ENCODE data around the gene DIDO1. TPM values are rescaled to one million over a fixed set of nuclear protein-coding genes. Genes with fewer than 3 reads are reported as not detected.

Gene DIDO1
- total RNA-seq, 2 donors from 2014 or later: 34.7 to 37.5 TPM

DNA sequence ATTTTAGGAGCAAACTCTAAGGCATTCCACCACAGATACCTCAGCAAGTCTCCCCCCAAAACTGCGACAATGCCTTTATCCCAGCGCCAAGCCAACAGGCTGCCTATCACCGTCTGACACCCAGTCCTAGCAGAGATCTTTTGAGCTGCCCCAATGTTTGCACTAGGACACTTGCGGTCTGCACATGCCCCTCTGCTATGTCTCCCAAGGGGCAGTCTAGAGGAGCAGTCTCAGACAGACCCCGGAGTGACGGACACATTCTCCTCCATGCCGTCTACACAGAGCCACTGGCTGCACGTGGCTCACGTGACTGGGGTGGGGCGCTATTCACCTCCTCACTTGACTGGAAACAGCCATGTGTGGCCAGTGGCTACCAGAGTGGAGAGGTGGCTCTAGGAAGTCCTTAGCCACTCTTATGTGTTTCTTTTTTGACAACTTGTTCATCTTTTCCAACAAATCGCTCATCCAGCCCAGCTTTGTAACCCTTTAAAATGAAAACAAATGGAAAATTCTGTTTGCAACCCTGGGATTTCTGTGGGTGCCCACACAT lies 16.0 kb downstream of the DIDO1 start:
- Histone ChIP-seq H3K4me3 (no peak overlapping the region), H3K9me3 (no peaks in the 10 kb centered on the region), H3K36me3 (peaks cover 83% of the 10 kb centered on the region), H3K4me1 (peaks cover 0 to 38% of the 10 kb centered on the region in 2 donors), H3K27ac (no peak overlapping the region), H3K27me3 (no peaks in the 10 kb centered on the region)
- TF ChIP-seq, protein P1, sequence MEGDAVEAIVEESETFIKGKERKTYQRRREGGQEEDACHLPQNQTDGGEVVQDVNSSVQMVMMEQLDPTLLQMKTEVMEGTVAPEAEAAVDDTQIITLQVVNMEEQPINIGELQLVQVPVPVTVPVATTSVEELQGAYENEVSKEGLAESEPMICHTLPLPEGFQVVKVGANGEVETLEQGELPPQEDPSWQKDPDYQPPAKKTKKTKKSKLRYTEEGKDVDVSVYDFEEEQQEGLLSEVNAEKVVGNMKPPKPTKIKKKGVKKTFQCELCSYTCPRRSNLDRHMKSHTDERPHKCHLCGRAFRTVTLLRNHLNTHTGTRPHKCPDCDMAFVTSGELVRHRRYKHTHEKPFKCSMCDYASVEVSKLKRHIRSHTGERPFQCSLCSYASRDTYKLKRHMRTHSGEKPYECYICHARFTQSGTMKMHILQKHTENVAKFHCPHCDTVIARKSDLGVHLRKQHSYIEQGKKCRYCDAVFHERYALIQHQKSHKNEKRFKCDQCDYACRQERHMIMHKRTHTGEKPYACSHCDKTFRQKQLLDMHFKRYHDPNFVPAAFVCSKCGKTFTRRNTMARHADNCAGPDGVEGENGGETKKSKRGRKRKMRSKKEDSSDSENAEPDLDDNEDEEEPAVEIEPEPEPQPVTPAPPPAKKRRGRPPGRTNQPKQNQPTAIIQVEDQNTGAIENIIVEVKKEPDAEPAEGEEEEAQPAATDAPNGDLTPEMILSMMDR (IDR thresholded peaks at IDR 0.05): no peak
- no peak for DNase-seq (ENCODE audit: low spot score)

DNA sequence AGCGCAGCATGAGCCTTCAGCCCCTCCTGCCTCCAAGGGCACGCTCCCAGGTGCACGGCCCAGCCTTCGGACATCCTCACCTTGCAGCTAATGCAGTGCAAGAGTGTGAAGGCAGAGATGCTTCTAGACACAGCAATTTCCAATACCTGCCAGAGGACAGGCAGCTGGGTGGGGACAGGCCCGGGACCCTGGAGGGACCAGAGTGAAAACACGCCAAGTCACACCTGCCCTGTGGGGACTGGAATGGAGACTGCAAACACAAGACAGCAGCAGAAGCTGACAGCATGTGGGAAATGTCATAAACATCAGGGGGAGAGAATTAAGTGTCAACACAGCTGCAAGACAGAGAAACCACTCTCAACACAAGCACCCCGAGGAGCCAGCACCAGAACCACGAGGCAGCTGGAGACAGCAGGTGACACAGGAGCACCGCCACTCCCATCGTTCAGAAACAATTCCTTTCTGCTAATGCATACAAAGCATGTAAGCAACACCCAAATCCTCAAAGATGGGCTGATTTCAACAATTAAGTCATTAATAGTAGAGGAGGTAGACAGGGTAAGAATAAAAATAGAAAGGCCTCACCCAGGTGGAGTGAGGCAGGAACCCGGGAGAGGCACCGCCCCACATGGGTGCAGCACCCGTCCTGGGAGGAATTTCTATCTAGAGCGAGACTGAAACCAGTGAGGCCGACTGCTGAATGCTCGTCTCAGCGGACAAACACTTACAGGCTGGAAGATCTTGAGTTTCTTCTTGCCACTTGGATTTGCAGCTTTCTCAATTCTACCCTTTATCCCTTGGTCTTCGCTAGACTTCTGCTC lies 17.1 kb downstream of the DIDO1 start:
- no peak overlapping the region for H3K27ac ChIP-seq
- peaks cover 94% of the 10 kb centered on the region for H3K36me3 ChIP-seq
- H3K27me3 ChIP-seq: no peaks in the 10 kb centered on the region
- no peak for DNase-seq (ENCODE audit: low spot score)
- no peak overlapping the region for H3K4me3 ChIP-seq
- no peaks in the 10 kb centered on the region for H3K9me3 ChIP-seq
- peaks cover 0 to 27% of the 10 kb centered on the region in 2 donors for H3K4me1 ChIP-seq
- TF ChIP-seq, protein P1 (IDR thresholded peaks at IDR 0.05): no peak

DNA sequence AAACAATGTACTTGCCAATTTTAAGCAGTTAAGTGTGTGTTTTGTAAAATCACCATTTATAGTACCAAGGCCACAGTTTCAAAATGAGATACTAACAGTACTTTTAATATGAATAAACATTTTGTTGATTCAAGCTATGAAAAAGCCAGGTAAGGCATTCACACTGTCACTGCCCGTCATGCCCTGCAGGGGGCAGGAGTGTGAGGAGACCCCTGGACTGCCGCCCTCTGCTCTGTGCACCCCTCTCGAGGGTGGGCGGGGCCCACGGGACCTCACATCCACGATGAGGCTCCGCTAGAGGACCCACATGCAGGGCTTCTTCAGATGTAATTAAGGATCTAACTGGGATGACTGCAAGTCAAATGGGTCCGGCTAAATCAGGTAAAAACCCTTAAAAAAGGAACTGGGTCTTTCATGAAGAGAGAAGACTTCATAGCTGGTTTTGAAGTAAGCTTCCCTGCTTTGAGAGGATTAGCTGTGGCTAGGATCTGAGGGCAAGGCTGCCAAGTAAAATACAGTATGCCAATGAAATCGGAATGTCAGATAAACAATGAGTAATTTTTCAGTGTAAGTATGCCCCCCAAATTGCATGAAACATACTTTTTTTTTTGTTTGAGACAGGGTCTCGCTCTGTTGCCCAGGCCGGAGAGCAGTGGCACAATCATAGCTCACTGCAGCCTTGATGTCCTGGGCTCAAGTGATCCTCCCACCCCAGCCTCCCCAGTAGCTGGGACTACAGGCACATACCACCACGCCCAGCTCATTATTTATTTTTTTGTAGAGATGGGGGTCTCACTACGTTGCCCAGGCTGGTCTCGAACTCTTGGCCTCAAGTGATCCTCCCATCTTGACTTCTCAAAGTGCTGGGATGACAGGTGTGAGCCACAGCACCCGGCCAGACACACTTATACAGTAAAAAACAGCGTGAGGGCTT lies 18.7 kb downstream of the DIDO1 start:
- Histone ChIP-seq H3K4me3 (no peak overlapping the region), H3K36me3 (peaks cover 100% of the 10 kb centered on the region), H3K9me3 (no peaks in the 10 kb centered on the region), H3K4me1 (peaks cover 0 to 12% of the 10 kb centered on the region in 2 donors), H3K27me3 (no peaks in the 10 kb centered on the region), H3K27ac (no peak overlapping the region)
- TF ChIP-seq, protein P1 (IDR thresholded peaks at IDR 0.05): peak; percentile 22 to 38
- no peak for DNase-seq (ENCODE audit: low spot score)

DNA sequence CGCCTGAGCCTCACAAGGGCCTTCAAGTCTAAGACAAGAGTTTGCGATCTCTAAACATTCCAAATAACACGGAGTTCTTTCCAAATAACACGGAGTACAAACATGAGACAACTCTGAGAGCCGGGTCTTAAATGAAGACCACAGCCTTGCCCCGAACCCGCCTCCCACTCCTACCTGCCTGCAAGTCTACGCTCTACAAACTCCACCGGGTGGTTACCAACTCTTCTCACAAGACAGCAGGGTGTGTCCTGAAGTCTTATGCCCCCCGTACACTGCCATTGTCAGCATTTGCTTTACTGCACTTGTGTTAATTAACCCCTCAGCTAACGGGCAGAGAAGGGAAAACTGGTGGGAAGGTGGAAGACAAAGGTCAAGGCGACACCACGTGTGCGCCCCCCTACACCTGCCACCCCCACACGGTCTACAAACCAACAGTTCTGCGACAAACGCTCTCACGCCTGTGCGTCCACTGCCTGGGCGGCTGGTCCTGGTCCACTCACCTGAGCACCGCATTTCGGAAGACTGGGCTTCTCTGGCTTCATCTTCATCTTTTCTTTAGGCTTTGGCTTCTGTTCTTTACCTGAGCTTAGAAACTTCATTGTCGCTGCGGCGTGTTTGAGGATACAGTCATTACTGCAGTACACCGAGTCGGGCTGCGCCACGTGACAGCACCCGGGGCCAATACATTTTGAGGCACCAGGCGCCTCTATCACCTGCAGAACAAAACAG lies 19.5 kb downstream of the DIDO1 start:
- Histone ChIP-seq H3K27ac (no peak overlapping the region), H3K9me3 (no peaks in the 10 kb centered on the region), H3K4me1 (peaks cover 0 to 10% of the 10 kb centered on the region in 2 donors), H3K27me3 (no peaks in the 10 kb centered on the region), H3K36me3 (peaks cover 100% of the 10 kb centered on the region), H3K4me3 (no peak overlapping the region)
- TF ChIP-seq, protein P1 (IDR thresholded peaks at IDR 0.05): no peak
- no peak for DNase-seq (ENCODE audit: low spot score)

DNA sequence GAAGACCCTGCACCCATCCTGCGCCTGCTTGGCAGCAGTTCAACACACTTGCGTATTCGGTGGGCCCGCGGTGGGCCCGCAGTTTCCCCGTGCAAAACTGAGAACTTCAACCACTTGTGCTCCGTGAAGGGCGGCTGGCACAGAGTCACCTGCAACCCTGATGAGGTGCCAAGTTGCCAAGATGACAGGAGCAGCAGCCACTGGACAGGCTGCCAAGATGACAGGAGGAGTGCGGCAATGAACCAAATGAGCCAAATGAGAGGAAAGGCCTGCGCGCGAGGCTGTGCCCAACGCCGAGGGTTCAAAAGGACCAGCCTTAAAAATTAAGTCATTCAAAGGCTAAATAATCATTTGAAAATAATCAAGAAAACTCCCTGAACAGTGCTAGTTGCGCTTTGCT lies 20.1 kb downstream of the DIDO1 start:
- peaks cover 0 to 10% of the 10 kb centered on the region in 2 donors for H3K4me1 ChIP-seq
- no peaks in the 10 kb centered on the region for H3K27me3 ChIP-seq
- no peak overlapping the region for H3K27ac ChIP-seq
- H3K9me3 ChIP-seq: no peaks in the 10 kb centered on the region
- H3K36me3 ChIP-seq: peaks cover 95% of the 10 kb centered on the region
- TF ChIP-seq, protein P1 (IDR thresholded peaks at IDR 0.05): no peak
- H3K4me3 ChIP-seq: no peak overlapping the region
- no peak for DNase-seq (ENCODE audit: low spot score)
